ENCODE measurements around the gene BSPRY. TPM values are rescaled to one million over a fixed set of nuclear protein-coding genes. Genes with fewer than 3 reads are reported as not detected.

BSPRY gene
- total RNA-seq, 1 experiment from 2014 or later: 14.5 TPM

GRCh38 chr9:113317777-113318176 is 31.6 kb upstream of the BSPRY start:
- CTCF ChIA-PET: interaction anchor here (0.6 kb wide), 1 partner anchor 22 kb away, joined by 3 read pairs; no protein-coding TSS in a partner anchor
- Mint-ChIP-seq H3K36me3 (ENCODE audit: insufficient read depth, unreplicated experiment) (no peaks in the 10 kb centered on the region), H3K4me1 (ENCODE audit: low read depth, unreplicated experiment) (no peaks in the 10 kb centered on the region), H3K27ac (ENCODE audit: unreplicated experiment) (no peak overlapping the region), H3K27me3 (ENCODE audit: unreplicated experiment) (no peaks in the 10 kb centered on the region), H3K9me3 (ENCODE audit: low read depth, unreplicated experiment) (no peaks in the 10 kb centered on the region), H3K4me3 (ENCODE audit: low read depth, unreplicated experiment) (no peak overlapping the region)
- intact Hi-C loops (cut with micrococcal nuclease; ENCODE audit: unreplicated experiment): no loop called here
- TF ChIP-seq CTCF (IDR thresholded peaks at IDR 0.05; ENCODE audit: unreplicated experiment): no peak
- DNase-seq: no peak
- no TSS peak for BruUV-seq (replicated peaks)

- no peak for DNase-seq
- Mint-ChIP-seq H3K27ac (ENCODE audit: unreplicated experiment) (no peak overlapping the region), H3K4me3 (ENCODE audit: low read depth, unreplicated experiment) (no peak overlapping the region), H3K9me3 (ENCODE audit: low read depth, unreplicated experiment) (no peaks in the 10 kb centered on the region), H3K27me3 (ENCODE audit: unreplicated experiment) (no peaks in the 10 kb centered on the region), H3K4me1 (ENCODE audit: low read depth, unreplicated experiment) (no peaks in the 10 kb centered on the region), H3K36me3 (ENCODE audit: insufficient read depth, unreplicated experiment) (no peaks in the 10 kb centered on the region)
- no peak for TF ChIP-seq CTCF (IDR thresholded peaks at IDR 0.05; ENCODE audit: unreplicated experiment)
- no TSS peak for BruUV-seq (replicated peaks)
- intact Hi-C loops (cut with micrococcal nuclease; ENCODE audit: unreplicated experiment): no loop called here
- CTCF ChIA-PET: no interaction called here
Measured at GRCh38 chr9:113319054-113319453, 30.3 kb upstream of the BSPRY start.

- Mint-ChIP-seq H3K4me1 (ENCODE audit: low read depth, unreplicated experiment) (no peaks in the 10 kb centered on the region), H3K36me3 (ENCODE audit: insufficient read depth, unreplicated experiment) (no peaks in the 10 kb centered on the region), H3K27ac (ENCODE audit: unreplicated experiment) (no peak overlapping the region), H3K27me3 (ENCODE audit: unreplicated experiment) (no peaks in the 10 kb centered on the region), H3K4me3 (ENCODE audit: low read depth, unreplicated experiment) (no peak overlapping the region), H3K9me3 (ENCODE audit: low read depth, unreplicated experiment) (no peaks in the 10 kb centered on the region)
- TF ChIP-seq CTCF (IDR thresholded peaks at IDR 0.05; ENCODE audit: unreplicated experiment): no peak
- intact Hi-C loops (cut with micrococcal nuclease; ENCODE audit: unreplicated experiment): no loop called here
- no TSS peak for BruUV-seq (replicated peaks)
- CTCF ChIA-PET: no interaction called here
- no peak for DNase-seq
Measured at GRCh38 chr9:113320051-113320450, 29.3 kb upstream of the BSPRY start.

- no TSS peak for BruUV-seq (replicated peaks)
- H3K27ac Mint-ChIP-seq (ENCODE audit: unreplicated experiment): no peak overlapping the region
- no peak for DNase-seq
- CTCF ChIA-PET: no interaction called here
- H3K36me3 Mint-ChIP-seq (ENCODE audit: insufficient read depth, unreplicated experiment): no peaks in the 10 kb centered on the region
- intact Hi-C loops (cut with micrococcal nuclease; ENCODE audit: unreplicated experiment): no loop called here
- H3K4me1 Mint-ChIP-seq (ENCODE audit: low read depth, unreplicated experiment): no peaks in the 10 kb centered on the region
- no peak for TF ChIP-seq CTCF (IDR thresholded peaks at IDR 0.05; ENCODE audit: unreplicated experiment)
- H3K27me3 Mint-ChIP-seq (ENCODE audit: unreplicated experiment): no peaks in the 10 kb centered on the region
- no peaks in the 10 kb centered on the region for H3K9me3 Mint-ChIP-seq (ENCODE audit: low read depth, unreplicated experiment)
- H3K4me3 Mint-ChIP-seq (ENCODE audit: low read depth, unreplicated experiment): no peak overlapping the region
Measured at GRCh38 chr9:113322671-113323070, 26.7 kb upstream of the BSPRY start.

Measured in Calu3 (cell line).